Measurements from ENCODE around the gene FZD4.
"Not testable (repeated sequence)": the region's sequence is repeated elsewhere in the genome, so short reads cannot be mapped to it uniquely, and the experiment has no call there.

Gene FZD4

DNA sequence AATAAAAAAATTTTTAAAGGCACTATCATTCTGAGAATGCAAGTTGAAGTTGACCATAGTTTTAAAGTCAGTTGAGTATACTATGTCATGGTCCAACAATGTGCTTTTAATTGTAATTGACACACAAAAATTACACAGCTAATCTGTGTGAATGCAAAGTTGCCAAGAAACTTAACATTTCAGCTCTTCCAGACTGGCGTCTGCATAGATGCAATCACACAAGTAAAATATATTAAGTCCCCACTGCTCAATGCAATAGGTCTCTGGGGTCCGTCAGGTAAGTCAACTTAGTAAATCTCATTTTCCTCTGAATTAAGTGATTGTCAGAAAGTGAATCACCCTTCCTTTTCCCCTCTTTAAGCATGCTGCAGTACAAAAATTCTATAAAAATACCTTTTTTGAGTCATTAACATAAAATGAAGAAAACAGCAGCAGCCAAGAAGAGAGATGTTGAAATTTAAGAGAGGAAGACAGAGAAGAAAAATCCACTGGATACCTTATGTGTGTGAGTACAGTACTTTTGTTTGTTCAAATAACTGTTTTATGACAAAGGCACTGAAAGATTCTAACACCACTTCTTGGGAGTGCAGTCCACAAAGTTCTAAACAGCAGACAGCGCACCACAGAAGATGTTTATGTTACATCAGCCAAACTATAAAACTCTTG lies 5.1 kb downstream of the FZD4 start:
- H3K4me1 ChIP-seq (ENCODE audit: control insufficient read depth, insufficient read depth, low read length, poor library complexity, severe bottlenecking), result peaks cover 6% of the 10 kb centered on the region
- no peak overlapping the region for H3K4me3 ChIP-seq (ENCODE audit: extremely low read depth, insufficient read depth, low read length, poor library complexity, severe bottlenecking)
- 60% methylated on average over 1 of the region's 3 CpGs; no CpG with 5 or more reads in 1 of the 2 experiments for WGBS, 2 experiments (ENCODE audit: insufficient coverage in 2 of 2)
- H3K27ac ChIP-seq (ENCODE audit: low read depth, low read length, severe bottlenecking), result no peak overlapping the region
- peaks cover 61% of the 10 kb centered on the region for H3K36me3 ChIP-seq (ENCODE audit: control insufficient read depth, insufficient read depth, low read length)
- no peaks in the 10 kb centered on the region for H3K9me3 ChIP-seq (ENCODE audit: control insufficient read depth, low read length)

DNA sequence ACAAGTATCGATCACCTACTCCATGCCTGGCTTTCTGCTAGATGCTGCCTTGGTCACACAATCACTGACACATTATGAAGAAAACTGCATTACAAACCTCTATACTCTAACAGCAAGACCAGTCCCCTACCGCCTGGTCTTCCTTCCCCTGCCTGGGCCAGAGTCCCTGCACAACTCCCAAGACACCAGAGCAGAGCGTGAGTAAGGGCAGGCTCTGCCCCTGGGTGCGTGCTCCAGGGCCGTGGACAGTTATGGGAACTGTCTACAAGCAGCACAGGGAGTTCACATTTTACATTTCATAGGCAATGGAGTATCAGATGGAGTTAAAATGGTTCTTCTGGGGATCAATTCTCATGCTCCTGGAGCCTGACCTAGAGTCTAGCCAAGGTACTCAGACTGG lies 6.5 kb downstream of the FZD4 start:
- no peak overlapping the region for H3K4me3 ChIP-seq (ENCODE audit: extremely low read depth, insufficient read depth, low read length, poor library complexity, severe bottlenecking)

DNA sequence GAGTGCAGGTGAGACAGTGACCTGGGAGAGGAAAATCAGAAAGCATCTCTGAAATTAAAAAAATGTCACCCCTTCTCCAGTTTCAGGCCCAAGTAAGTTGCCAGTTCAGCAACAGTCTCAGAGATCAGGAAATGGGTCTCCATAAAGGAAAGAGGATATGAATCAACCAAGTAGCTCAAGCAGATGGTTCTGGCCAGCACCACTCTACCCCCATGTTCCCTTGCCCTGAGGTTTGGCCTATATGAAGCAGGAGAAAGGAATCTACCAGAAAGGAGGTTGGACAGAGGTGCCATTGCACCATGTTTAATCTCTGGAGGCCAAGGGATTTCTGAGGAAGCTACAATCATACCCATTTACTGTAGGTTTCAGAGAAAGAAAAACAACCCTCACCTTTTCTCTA lies 7.7 kb downstream of the FZD4 start:
- Histone ChIP-seq H3K4me1 (ENCODE audit: control insufficient read depth, insufficient read depth, low read length, poor library complexity, severe bottlenecking) (peaks cover 6% of the 10 kb centered on the region), H3K4me3 (ENCODE audit: extremely low read depth, insufficient read depth, low read length, poor library complexity, severe bottlenecking) (no peak overlapping the region), H3K9me3 (ENCODE audit: control insufficient read depth, low read length) (no peaks in the 10 kb centered on the region), H3K27ac (ENCODE audit: low read depth, low read length, severe bottlenecking) (no peak overlapping the region), H3K36me3 (ENCODE audit: control insufficient read depth, insufficient read depth, low read length) (peaks cover 77% of the 10 kb centered on the region)

More for the DNA sequence above, 6.5 kb downstream of the FZD4 start:
- H3K4me1 ChIP-seq (ENCODE audit: control insufficient read depth, insufficient read depth, low read length, poor library complexity, severe bottlenecking), result peaks cover 6% of the 10 kb centered on the region
- no peaks in the 10 kb centered on the region for H3K9me3 ChIP-seq (ENCODE audit: control insufficient read depth, low read length)
- H3K27ac ChIP-seq (ENCODE audit: low read depth, low read length, severe bottlenecking), result no peak overlapping the region
- WGBS, 2 experiments (ENCODE audit: insufficient coverage in 2 of 2), result 80 to 100% methylated on average over 1 to 5 of the region's 5 CpGs
- peaks cover 74% of the 10 kb centered on the region for H3K36me3 ChIP-seq (ENCODE audit: control insufficient read depth, insufficient read depth, low read length)

DNA sequence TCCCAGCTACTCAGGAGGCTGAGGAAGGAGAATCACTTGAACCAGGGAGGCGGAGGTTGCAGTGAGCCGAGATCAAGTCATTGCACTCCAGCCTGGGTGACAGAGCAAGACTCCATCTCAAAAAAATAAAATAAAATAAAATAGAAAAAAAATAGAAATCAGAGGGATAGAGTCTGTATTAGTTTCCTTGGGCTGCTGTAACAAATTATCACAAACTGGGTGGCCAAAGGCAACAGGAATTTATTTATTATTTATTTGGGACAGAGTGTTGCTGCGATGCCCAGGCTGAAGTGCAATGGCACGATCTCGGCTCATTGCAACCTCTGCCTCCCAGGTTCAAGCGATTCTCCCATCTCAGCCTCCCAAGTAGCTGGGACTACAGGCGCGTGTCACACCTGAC lies 11.7 kb downstream of the FZD4 start:
- WGBS, 2 experiments (ENCODE audit: insufficient coverage in 2 of 2), result 93 to 100% methylated on average over 3 to 6 of the region's 8 CpGs
- peaks cover 38% of the 10 kb centered on the region for H3K4me1 ChIP-seq (ENCODE audit: control insufficient read depth, insufficient read depth, low read length, poor library complexity, severe bottlenecking)
- H3K9me3 ChIP-seq (ENCODE audit: control insufficient read depth, low read length); H3K4me3 ChIP-seq (ENCODE audit: extremely low read depth, insufficient read depth, low read length, poor library complexity, severe bottlenecking); H3K27ac ChIP-seq (ENCODE audit: low read depth, low read length, severe bottlenecking): not testable (repeated sequence)
- peaks cover 50% of the 10 kb centered on the region for H3K36me3 ChIP-seq (ENCODE audit: control insufficient read depth, insufficient read depth, low read length)

DNA sequence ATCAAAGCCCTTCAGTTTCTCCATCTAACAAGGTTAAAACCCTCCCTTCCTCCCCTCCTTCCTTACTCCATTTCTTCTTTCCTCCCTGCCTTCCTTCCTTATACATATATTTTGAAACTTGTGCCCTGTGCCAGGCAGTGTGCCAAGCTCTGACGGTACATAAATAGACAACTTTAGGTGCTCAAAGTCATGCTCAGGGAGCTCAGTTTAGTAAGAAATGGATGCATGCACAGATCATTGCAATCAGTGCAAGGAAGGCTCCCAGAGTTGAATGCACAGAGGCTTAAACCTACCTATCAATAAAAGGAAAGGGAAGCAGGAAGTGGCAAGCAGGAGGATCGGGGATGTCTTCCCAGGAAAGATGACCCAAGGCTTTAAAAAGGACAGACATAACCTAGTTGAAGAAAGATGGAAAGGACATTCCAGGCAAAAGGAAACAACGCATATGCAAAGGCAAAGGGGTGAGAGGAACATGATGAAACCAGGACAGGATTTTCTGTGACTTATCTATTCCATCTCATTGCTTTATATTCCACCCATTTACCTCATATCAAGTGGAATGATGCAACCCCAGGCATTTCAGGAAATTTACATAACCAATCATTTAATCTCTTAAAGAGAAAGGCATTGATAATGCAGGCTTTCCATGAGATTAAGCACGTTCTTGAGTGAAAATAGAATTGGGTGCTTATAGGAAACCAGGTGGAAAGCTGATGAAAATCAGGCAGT lies 13.2 kb downstream of the FZD4 start:
- 83 to 96% methylated on average over 2 to 3 of the region's 4 CpGs for WGBS, 2 experiments (ENCODE audit: insufficient coverage in 2 of 2)
- Histone ChIP-seq H3K27ac (ENCODE audit: low read depth, low read length, severe bottlenecking) (no peak overlapping the region), H3K4me3 (ENCODE audit: extremely low read depth, insufficient read depth, low read length, poor library complexity, severe bottlenecking) (no peak overlapping the region), H3K36me3 (ENCODE audit: control insufficient read depth, insufficient read depth, low read length) (peaks cover 42% of the 10 kb centered on the region), H3K9me3 (ENCODE audit: control insufficient read depth, low read length) (no peaks in the 10 kb centered on the region), H3K4me1 (ENCODE audit: control insufficient read depth, insufficient read depth, low read length, poor library complexity, severe bottlenecking) (peaks cover 42% of the 10 kb centered on the region)

DNA sequence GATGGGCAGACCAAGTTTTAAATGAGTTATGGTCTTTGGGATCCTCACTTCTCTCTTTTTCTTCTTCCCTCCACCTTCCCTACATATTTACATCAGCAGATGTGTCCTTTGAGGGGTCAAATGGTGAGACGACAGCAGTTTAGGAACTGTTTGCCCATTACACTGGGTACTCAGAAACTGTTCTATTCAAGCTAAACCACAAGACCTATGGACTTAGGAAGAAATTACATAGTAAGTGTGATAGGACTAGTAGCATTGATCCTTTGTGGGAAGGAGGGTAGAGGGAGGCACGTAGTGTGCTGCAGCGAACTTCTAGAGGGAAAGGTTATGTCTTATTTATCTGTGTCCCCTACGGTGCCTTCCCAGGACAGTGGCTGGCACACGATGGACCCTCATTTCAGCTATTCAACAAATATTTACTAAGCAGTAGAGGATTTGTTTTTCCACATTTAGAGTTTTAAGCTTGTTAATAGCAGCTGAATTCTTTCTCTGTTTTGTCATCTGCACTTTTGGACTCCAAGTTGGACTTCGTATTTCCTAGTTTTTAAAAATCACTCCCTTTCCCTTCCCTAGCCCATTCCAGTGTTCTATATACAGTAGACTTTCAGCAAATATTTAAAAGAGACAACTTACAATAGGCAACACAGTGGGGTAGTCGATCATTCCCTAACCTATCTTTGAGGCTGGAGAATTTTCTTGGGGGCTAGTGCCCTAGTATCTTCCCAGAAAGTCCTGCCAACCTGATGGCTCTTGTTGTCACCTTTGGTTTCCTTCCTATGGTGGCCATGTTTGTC lies 13.9 kb downstream of the FZD4 start:
- Histone ChIP-seq H3K4me1 (ENCODE audit: control insufficient read depth, insufficient read depth, low read length, poor library complexity, severe bottlenecking) (peaks cover 45% of the 10 kb centered on the region), H3K36me3 (ENCODE audit: control insufficient read depth, insufficient read depth, low read length) (peaks cover 35% of the 10 kb centered on the region), H3K27ac (ENCODE audit: low read depth, low read length, severe bottlenecking) (no peak overlapping the region), H3K4me3 (ENCODE audit: extremely low read depth, insufficient read depth, low read length, poor library complexity, severe bottlenecking) (no peak overlapping the region), H3K9me3 (ENCODE audit: control insufficient read depth, low read length) (no peaks in the 10 kb centered on the region)
- 87% methylated on average over 3 of the region's 7 CpGs; no CpG with 5 or more reads in 1 of the 2 experiments for WGBS, 2 experiments (ENCODE audit: insufficient coverage in 2 of 2)

DNA sequence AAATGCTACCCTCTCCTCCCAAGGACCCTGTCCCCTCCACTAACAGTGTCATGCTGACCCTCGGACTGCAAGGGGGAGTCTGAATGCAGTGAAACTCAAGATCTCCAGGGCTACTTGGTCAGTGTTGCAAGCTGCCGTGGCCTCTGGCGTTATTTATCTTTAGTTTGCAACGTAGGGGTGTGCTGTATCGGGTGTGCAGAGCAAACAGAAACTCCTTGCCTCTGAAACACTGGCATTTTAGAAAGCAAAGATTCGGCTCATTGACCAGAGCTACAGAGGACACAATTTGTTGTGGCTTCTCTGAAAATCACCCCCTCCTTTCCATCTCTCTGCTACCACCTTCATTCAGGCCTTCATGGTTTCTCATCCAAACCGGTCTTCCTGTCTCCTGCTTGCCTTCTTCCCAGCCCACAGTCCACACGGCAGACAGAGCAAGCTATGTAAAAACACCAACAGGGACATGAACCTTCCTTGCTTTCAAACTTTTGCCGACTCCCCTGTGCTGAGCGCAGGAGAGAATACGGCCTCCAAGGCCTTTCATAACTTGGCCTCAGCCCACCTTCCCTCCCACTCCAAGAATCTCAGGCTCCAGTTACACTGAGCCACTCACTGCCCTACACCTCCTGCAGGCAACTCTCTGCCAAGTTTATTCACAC lies 14.9 kb downstream of the FZD4 start:
- Histone ChIP-seq H3K36me3 (ENCODE audit: control insufficient read depth, insufficient read depth, low read length) (peaks cover 25% of the 10 kb centered on the region), H3K4me3 (ENCODE audit: extremely low read depth, insufficient read depth, low read length, poor library complexity, severe bottlenecking) (no peak overlapping the region), H3K9me3 (ENCODE audit: control insufficient read depth, low read length) (no peaks in the 10 kb centered on the region), H3K4me1 (ENCODE audit: control insufficient read depth, insufficient read depth, low read length, poor library complexity, severe bottlenecking) (peaks cover 45% of the 10 kb centered on the region), H3K27ac (ENCODE audit: low read depth, low read length, severe bottlenecking) (peak overlapping the region; percentile 83)
- 61 to 65% methylated on average over 10 to 11 of the region's 11 CpGs for WGBS, 2 experiments (ENCODE audit: insufficient coverage in 2 of 2)

DNA sequence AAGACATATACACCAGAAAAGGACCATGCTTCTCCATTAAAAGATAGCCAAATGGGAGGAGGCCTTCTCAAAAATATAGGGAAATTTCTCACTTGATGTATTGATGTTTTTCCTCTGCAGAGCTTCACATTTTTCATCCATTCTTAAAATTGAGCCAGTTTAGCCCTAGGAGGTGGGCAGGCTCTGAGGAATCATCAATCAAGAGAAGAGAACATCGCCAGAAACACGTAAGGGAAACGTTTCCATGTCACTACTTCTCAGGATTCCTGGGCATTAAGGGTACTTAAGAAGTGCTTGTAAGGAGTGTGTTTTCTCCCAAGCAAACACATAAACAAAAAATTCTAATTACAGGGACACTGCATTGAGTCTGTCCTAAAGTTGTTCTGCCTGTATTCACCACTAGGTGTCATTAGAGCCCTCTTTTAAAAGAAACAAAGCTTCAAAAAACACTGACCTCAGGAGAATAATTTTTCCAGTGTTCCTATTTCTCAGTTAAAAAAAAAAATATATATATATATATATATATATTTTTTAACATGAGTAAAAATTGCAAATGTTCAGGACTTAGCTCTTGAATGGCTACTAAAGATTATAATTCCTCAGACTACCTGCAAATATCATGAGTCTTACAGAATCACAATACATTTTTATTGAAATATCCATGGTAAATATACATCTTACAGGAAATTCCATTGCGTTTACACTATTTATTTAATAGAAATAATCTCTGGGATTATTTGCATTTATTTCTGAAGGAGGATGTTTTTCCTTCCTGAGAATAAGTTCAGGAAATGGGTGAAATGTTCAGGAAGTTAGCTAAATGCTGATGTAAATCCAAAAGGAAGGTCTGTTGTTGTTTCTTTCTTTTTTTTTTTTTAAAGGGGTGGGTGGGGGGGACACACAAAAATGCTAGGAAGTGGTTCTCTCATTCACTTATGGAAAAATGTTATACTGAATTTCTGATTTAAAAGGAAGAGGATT lies 16.0 kb downstream of the FZD4 start:
- Histone ChIP-seq H3K4me3 (ENCODE audit: extremely low read depth, insufficient read depth, low read length, poor library complexity, severe bottlenecking) (no peak overlapping the region), H3K4me1 (ENCODE audit: control insufficient read depth, insufficient read depth, low read length, poor library complexity, severe bottlenecking) (peaks cover 54% of the 10 kb centered on the region), H3K36me3 (ENCODE audit: control insufficient read depth, insufficient read depth, low read length) (peaks cover 15% of the 10 kb centered on the region), H3K9me3 (ENCODE audit: control insufficient read depth, low read length) (no peaks in the 10 kb centered on the region), H3K27ac (ENCODE audit: low read depth, low read length, severe bottlenecking) (peak overlapping the region; percentile 83)
- 0 to 17% methylated on average over 1 of the region's 4 CpGs for WGBS, 2 experiments (ENCODE audit: insufficient coverage in 2 of 2)

DNA sequence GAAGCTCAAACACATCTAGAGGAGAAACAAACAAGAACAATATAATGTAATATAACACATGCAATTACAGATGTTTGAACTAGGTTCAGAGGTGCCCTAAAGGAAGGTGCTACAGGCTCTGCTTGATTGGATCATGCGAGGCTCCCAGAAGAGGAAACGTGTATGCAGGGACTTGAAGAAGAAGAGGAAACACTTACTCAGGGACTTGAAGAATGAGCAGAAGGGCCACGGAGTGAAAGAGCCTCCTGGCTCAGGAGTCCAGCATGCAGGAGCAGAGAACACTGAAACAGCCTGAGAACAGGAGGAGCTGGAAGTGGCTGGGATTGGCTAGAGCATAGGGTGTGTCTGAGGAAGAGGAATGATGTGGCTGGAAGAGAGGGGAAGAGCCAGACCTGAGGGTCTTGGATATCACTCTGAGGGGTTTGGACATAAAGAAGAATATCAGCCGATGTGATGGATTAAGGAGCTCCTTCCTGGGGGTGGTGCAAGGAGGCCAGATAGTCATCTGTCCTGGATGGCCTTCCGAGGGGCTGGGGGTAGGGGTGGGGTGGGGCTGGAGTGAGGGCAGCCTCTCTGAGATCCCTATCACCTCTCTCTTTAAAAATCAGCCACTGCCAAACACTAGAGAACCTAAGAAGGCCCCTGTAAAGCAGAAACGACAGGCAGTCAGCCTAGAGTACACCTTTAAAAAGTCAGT lies 16.8 kb downstream of the FZD4 start:
- WGBS, 2 experiments (ENCODE audit: insufficient coverage in 2 of 2), result 75 to 85% methylated on average over 3 to 4 of the region's 6 CpGs
- Histone ChIP-seq H3K36me3 (ENCODE audit: control insufficient read depth, insufficient read depth, low read length) (peaks cover 10% of the 10 kb centered on the region), H3K4me1 (ENCODE audit: control insufficient read depth, insufficient read depth, low read length, poor library complexity, severe bottlenecking) (peaks cover 59% of the 10 kb centered on the region), H3K27ac (ENCODE audit: low read depth, low read length, severe bottlenecking) (peak overlapping the region; percentile 60), H3K4me3 (ENCODE audit: extremely low read depth, insufficient read depth, low read length, poor library complexity, severe bottlenecking) (no peak overlapping the region), H3K9me3 (ENCODE audit: control insufficient read depth, low read length) (no peaks in the 10 kb centered on the region)

Measured in mesodermal cell (in vitro differentiated cells).